Fibroblast of gingiva (primary cell): ENCODE measurements around the gene CUX1.
"Not testable (repeated sequence)": the region's sequence is repeated elsewhere in the genome, so short reads cannot be mapped to it uniquely, and the experiment has no call there.

Source experiments
- DNase-seq: peaks from one replicate; pipeline ENCODE4 v3.0.0-alpha.2; 2011; ENCODE audit warnings: low read depth

The CUX1 gene

GRCh38 chr7:102008535-102009262 is 191.3 kb downstream of the CUX1 start:
- DNase-seq, result no peak

- DNase-seq, result no peak
Measured at GRCh38 chr7:102009628-102010027, 192.2 kb downstream of the CUX1 start.

- DNase-seq, result not testable (repeated sequence)
Measured at GRCh38 chr7:102012112-102012830, 194.8 kb downstream of the CUX1 start.

- no peak for DNase-seq
Measured at GRCh38 chr7:102012941-102013461, 195.6 kb downstream of the CUX1 start.

- no peak for DNase-seq
Measured at GRCh38 chr7:102018876-102019275, 201.4 kb downstream of the CUX1 start.

GRCh38 chr7:102019461-102019860 is 202.0 kb downstream of the CUX1 start:
- no peak for DNase-seq

GRCh38 chr7:102021841-102022618 is 204.6 kb downstream of the CUX1 start:
- DNase-seq, result peak; percentile 6

DNA sequence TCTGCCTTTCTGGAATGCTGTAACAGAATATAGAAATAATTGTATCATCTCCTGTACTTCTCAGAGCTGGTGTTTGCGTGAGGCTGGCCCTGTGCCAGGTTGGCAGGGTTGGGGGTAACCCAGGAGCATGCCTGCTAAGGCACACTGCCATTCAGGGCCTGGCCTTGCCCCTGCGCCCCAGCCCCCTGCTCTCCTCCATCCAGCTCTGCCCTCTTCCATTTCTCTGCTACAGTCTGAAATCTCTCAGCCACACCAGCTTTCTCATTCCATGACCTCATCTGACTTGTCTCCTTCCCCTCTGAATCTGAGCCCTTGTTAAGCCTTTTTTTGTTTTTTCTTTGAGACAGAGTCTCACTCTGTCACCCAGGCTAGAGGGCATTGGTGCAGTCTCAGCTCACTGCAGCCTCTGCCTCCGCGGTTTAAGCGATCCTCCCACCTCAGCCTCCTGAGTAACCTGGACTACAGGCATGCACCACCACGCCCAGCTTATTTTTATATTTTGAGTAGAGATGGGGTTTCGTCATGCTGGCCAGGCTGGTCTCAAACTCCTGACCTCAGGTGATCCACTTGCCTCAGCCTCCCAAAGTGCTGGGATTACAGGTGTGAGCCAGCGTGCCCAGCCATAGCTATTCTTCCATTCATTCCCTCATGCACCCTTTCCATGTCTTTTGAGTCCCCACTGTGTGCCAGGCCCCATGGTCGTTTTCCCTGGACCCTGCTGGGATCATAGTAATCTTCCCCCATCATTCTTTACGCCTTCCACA is 206.8 kb downstream of the CUX1 start:
- DNase-seq, result no peak

DNA sequence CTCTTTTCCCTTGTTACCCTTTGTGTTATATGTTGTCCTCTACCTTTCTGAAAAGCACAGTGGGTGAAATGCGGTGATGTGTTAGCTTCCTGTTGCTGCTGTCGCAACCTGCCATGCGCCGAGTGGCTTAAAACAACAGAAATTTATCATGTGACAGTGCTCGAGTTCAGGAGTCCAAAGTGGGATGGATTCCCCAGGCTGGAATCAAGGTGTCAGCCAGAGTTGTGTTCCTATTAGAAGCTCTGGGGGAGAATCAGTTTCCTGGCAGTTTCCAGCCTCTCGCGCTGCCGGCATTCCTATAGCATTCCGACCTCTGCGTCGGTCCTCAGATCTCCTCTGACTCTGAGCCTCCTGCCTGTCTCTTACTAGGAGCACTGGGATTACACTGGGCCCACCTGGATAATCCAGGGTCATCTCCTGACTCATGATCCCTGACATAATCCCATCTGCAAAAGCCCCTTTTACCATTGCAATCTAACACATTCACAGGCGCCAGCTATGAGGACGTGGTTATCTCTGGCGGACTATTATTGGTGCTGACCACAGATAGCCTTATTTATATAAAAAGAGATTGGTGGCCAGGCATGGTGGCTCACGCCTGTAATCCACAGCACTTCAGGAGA is 207.5 kb downstream of the CUX1 start:
- no peak for DNase-seq

GRCh38 chr7:102025777-102026176 is 208.4 kb downstream of the CUX1 start:
- not testable (repeated sequence) for DNase-seq

DNA sequence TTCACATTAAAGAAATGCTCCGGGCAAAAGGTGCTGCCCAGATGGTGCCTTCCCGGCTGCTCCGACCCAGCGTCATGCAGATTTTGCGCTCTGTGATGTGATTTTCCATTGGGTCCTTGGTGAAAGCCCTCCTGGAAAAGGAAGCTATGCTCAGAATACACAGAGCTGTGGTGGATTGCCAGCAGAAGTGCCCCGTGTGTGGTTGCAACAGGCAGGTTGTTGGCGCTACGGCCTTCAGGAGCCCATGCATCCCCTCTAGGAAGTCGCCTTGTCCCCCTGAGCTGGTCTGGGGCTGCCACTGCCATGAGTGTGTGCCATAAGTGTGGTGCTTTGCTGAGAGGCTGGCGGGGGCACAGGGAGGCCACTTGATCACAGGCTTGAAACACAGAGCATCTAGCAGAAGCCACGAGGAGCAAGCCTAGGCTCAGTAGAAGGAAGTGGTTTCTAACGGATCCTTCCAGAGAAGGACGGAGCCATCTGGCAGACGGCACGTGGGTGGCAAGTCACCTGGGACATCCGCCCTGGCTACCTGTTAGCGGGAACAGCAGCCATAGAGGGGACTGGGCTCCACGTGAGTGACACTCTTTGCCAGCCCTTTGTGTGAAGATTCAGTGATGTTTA is 210.9 kb downstream of the CUX1 start:
- no peak for DNase-seq

- no peak for DNase-seq
Measured at GRCh38 chr7:102029616-102030015, 212.2 kb downstream of the CUX1 start.

DNA sequence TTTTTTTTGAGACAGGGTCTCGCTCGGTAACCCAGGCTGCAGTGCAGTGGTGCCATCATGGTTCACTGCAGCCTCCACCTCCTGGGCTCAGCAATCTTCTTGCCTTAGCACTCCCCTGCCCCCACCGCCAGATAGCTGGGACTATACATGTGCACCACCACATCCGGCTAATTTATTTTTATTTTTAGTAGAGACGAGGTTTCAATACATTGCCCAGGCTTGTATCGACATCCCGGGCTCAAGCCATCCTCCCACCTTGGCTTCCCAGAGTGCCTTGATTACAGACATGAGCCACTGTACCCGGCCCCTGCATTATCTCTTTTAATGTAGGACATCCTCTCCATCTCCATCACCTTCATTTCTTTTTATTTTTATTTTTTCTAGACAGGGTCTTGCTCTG is 213.3 kb downstream of the CUX1 start:
- no peak for DNase-seq

- DNase-seq, result no peak
Measured at GRCh38 chr7:102036958-102037357, 219.5 kb downstream of the CUX1 start.

- no peak for DNase-seq
Measured at GRCh38 chr7:102039706-102040105, 222.3 kb downstream of the CUX1 start.

DNA sequence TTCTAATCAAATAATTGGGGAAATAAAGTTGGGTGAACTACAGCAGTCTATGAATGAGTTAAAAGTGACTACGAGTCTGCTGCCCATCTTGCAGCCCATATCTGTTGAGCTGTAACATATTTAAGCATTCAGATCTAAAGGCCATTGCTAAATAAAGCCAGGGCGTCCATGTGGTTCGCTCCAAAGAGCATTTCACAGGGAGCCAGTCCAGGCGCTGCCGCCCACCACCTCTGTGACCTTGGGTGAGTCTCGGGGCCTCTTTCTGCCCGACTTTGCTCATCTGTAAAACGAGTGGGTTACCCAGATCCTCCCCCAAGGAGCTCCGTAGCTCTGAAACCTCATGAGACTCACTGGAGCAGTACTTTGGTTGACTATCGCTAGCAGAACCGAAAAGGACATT is 223.1 kb downstream of the CUX1 start:
- DNase-seq, result no peak

GRCh38 chr7:102042016-102042656 is 224.7 kb downstream of the CUX1 start:
- DNase-seq, result peak; percentile 19

DNA sequence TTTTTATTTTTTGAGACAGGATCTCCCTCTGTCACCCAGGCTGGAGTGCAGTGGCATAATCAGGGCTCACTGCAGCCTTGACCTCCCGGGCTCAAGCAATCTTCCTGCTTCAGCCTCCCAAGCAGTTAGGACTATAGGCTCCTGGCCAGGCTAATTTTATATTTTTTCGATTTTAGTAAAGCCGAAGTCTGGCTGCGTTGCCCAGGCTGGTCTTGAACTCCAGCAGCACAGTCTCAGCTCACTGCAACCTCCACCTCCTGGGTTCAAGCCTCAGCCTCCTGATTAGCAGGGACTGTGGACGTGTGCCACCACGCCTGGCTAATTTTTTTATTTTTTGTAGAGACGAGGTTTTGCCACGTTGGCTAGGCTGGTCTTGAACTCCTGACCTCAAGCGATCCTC is 225.4 kb downstream of the CUX1 start:
- DNase-seq, result not testable (repeated sequence)

DNA sequence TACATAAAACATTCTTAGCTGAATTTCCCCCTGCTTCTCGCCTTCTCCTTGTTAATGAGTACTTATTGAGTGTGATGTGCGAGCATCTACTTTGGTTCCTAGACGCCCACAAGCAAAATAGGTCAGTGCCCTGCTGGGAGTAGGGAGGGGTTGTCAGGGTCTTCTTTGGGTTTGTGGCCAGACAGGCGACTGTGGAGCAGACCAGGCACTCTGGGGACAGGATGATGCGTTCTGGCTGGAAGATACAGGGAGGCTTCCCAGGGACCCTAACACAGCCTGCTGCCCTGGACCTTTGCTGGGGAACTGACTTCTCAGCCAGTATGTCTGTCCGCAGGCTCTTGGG is 227.2 kb downstream of the CUX1 start:
- DNase-seq, result no peak

DNA sequence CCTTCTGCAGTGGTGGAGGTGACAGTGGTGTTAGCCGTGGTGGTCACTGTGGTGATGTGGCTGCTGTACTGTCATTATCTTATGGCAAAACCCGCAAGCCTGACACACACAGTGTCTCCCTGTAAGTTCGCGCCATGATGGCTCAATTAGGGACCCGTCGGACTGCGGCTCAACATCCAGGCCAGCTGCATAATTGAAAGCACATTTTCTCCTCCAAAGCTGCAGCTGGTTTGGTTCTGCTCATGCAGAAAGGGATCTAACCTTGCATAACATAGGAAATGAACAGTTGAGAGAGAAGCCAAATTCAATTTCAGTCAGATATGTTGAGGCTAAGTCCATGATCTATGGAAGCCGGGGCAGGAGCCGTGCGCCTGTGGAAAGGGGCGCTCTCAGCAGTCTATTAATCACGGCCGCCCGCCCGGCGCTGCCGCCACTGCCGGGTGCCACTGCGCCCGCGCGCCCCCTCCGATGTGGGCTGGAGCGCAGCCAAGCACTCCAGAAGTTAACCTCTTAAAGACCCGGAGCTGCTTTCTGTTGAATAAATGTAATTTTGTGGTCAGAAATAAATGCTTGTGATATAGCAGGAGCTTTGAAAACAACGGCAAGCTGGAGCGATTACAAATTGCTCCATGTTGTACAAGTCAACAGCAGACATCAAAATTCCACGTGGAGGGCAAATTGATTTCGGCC is 227.7 kb downstream of the CUX1 start:
- peak; percentile 93 for DNase-seq
